ENCODE data around the gene TSPO2. TPM values are rescaled to one million over a fixed set of nuclear protein-coding genes. Genes with fewer than 3 reads are reported as not detected.
"Not testable (repeated sequence)": the region's sequence is repeated elsewhere in the genome, so short reads cannot be mapped to it uniquely, and the experiment has no call there.

Gene TSPO2, protein sequence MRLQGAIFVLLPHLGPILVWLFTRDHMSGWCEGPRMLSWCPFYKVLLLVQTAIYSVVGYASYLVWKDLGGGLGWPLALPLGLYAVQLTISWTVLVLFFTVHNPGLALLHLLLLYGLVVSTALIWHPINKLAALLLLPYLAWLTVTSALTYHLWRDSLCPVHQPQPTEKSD
- 1.0 TPM for total RNA-seq

- DNase-seq (ENCODE audit: low spot score) = no peak
Observed at GRCh38 chr6:41042226-41043055, at the start of gene TSPO2. Gene TSPO2 (plus strand): TSS chr6:41042467. CDS start chr6:41042986, 519 bp downstream.

GRCh38 chr6:40992746-40993145, 49.5 kb upstream of the TSPO2 start:
- DNase-seq (ENCODE audit: low spot score) = no peak

GRCh38 chr6:40996591-40997233, 45.6 kb upstream of the TSPO2 start:
- no peak for DNase-seq (ENCODE audit: low spot score)

GRCh38 chr6:40997234-40997957, 44.9 kb upstream of the TSPO2 start:
- peak; percentile 46 for DNase-seq (ENCODE audit: low spot score)

- DNase-seq (ENCODE audit: low spot score) = no peak
Observed at GRCh38 chr6:40998661-40999060, 43.6 kb upstream of the TSPO2 start.

DNA sequence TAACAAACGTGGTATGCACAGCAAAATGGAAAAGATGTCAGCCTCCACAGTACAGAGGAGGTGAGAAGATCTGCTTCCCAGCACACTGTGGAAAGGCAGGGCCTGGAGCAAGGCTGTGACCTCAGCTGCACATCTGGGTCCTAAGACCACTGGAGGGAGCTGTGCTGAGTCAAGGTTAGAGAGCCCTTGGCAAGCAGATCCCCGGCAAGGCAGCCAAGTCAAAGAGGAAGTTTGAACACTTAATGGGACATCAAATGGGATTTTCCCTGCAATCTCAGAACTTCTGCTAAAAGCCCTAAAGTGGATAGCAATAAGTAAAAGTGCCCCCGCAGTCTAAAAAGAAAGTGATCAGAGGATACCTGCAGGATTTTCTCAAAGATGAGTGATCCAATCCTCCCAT, 42.7 kb upstream of the TSPO2 start:
- peak; percentile 62 for DNase-seq (ENCODE audit: low spot score)

DNA sequence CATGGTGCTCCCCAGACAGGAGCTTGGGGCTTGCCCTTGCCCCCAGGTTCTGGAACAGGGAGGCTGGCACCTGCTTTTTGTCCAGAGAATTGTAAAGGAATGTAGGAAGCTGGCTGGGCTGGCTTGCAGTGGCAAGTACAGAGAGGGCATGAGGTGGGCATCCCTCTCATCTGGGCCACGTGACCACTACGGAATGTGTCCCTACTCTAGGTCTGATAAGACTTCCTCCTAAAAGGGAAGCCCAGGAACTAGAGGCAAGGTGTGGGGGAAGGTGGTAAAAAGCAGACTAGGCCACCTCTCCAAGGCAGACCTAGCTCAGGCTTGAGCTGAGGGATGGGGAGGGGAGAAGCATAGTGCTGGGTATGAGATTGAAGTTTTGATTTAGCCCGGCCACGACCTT, 42.0 kb upstream of the TSPO2 start:
- DNase-seq (ENCODE audit: low spot score) = no peak

DNA sequence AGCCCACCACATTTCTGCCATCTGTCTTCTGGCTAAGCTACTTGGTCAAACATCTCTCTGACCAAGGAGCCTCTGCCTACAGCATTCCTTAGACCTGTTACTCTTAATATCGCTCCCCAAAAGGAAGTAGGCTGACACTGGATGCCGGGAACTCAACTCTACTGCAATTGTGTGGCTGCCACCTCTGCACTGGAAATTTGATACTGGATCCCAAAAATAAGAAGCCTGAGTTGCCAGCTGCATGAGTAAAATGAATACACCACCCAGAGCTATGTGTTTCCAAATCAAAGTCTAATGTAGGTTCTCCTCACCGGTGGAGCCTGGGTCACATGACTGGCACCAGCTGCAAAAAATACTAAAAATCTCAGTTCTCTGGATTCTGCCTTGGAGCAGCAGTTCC, 40.1 kb upstream of the TSPO2 start:
- DNase-seq (ENCODE audit: low spot score) = no peak

DNA sequence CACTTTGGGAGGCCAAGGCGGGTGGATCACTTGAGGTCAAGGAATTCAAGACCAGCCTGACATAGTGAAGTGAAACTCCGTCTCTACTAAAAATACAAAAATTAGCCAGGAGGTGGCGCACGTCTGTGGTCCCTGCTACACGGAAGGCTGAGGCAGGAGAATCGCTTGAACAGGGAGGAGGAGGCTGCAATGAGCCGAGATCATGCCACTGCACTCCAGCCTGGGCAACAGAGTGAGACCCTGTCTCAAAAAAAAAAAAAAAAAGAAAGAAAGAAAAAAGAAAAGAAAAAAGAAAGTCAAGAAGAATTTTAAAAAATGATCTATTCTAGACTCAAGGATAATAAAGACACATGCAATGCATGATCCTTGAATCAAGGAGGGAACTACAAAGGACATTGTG, 36.0 kb upstream of the TSPO2 start:
- peak; percentile 61 for DNase-seq (ENCODE audit: low spot score)

DNA sequence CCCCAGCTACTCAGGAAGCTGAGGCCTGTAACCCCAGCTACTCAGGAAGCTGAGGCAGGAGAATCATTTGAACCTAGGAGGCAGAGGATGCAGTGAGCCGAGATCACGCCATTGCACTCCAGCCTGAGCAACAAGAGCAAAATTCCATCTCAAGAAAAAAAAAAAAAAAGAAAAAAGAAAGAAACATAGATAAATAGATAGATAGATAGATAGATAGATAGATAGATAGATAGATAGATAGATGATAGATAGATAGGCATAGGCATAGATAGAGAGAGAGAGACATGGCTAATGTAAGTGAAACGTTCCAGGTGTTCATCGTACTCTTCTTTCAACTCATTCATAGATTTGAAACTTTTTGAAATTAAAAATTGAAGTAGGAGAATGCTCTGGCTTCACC, 35.3 kb upstream of the TSPO2 start:
- not testable (repeated sequence) for DNase-seq (ENCODE audit: low spot score)

DNA sequence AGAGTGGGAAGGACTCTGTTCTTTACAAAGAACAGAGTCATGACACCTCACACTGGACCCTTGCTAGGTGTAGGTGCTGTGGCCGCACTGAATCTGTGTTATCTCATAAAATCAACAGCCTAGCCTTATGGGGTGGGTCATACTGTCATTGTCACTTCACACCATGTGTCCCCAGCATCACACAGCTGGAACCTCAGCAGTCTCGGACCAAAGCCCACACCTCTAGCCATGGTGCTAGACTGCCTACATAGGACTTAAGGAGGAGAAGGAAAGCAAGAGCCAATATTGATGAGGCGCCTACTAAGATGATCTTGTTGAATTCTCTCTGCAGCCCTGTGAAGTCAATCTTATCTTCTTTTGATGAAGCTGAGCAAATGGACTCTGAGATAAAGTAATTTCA, 34.3 kb upstream of the TSPO2 start:
- DNase-seq (ENCODE audit: low spot score) = no peak

DNA sequence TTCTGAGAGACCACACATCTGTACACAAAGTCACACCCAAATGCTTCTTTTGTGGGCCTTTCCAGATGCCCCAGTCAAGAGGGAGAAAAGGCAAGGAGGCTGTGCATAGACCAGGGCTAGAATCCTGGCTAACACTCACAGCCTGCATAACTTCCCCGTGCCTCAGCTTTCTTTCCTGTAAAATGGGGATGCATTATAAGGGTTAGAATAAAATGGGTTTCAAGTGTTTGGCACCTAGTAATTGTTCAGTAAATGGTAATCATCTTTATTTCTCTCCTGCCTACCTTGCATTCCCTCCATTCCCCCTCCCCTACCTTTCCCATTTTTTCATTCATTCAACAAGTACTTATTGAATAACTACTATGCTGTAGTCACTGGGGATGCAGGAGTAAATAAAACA, 32.6 kb upstream of the TSPO2 start:
- no peak for DNase-seq (ENCODE audit: low spot score)

GRCh38 chr6:41011673-41012072, 30.6 kb upstream of the TSPO2 start:
- no peak for DNase-seq (ENCODE audit: low spot score)

DNA sequence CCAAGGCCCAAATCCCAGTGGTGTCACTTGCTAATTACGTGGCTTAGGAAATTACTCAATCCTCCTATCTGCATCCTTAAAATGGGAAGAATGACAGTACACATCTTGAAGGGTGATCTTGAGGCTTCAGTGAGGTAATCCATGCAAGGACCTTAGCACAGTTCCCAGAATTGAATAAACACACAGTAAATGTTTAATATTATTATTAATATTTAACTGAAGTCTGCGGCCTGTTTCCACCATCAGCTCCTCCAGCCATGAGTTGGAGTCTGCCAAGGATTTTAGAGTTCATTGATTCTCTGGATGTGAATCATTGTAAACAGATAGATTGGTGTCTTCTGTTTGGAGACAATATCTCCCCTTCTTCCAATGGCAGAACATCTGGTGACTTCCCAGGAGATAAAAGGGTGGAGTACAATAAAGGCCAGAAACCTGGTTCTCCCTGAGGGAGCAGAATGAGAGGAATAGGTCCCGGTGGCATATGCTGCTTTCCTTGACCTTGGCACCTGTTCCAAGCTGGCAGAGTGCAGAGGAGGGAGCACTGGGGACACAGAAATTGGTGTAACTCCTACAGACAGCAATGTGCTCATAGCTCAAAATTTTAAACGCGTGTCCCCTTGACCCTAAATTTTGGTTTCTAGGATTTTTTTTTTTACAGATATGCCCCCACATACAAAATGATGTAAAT, 28.7 kb upstream of the TSPO2 start:
- DNase-seq (ENCODE audit: low spot score) = peak; percentile 47

DNA sequence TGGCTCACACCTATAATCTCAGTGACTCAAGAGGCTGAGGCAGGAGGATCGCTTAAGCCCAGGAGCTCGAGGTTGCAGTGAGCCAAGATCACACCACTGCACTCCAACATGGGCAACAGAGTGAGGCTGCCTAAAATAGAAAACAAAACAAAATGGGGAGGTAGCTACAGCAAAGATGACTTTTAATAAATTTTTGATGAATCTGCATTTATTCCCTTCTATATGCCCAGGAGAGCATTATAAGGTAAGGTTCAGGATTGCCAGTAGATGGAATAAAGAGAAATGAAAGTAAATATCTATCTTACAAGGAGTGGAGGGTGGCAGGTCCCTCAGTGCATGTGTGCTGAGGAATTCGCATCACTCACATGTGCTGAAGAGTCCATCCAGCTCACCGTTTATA, 27.5 kb upstream of the TSPO2 start:
- no peak for DNase-seq (ENCODE audit: low spot score)

DNA sequence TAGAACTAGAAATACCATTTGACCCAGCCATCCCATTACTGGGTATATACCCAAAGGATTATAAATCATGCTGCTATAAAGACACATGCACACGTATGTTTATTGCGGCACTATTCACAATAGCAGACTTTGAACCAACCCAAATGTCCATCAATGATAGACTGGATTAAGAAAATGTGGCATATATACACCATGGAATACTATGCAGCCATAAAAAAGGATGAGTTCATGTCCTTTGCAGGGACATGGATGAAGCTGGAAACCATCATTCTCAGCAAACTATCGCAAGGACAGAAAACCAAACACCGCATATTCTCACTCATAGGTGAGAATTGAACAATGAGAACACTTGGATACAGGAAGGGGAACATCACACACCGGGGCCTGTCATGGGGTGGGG, 26.4 kb upstream of the TSPO2 start:
- not testable (repeated sequence) for DNase-seq (ENCODE audit: low spot score)

DNA sequence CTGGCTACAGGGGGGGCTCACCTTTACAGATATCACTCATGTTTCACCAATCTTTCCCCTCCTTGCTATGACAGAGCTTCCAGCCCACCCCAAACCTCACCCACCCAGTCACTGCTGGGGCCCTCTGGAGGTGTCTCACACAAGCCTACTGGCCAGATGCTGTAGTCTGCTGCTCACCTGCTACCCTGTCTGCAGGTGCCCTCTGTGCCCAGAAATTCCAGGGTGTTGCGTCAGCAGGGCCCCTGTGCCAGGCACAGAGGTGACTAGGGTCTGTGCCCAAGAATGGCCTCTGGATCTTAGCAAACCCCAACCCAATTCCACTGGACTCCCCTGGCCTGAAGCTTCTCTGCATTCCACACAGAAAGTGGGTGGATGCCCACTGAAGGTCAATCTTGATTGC, 24.6 kb upstream of the TSPO2 start:
- no peak for DNase-seq (ENCODE audit: low spot score)

- no peak for DNase-seq (ENCODE audit: low spot score)
Observed at GRCh38 chr6:41021832-41022231, 20.4 kb upstream of the TSPO2 start.

GRCh38 chr6:41022294-41022693, 20.0 kb upstream of the TSPO2 start:
- no peak for DNase-seq (ENCODE audit: low spot score)

DNA sequence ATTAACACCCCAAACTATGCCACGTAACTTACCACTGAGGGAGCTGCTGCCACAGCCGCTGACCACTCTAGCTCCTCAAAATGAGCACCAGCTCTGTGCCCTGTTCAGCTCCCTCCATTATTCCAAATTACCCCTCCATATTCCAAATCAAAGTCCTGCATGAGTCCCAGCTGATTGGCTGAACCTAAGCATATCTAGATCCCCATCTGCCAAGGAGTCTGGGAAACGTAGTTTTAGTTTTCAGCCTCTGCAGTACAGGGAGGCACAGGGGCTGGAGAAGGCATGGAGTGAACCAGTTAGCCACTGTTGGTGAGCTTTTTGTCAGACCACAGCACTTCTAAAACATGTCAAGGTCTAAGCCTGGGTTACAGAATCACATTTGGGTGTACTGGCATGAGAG, 19.2 kb upstream of the TSPO2 start:
- DNase-seq (ENCODE audit: low spot score) = no peak

GRCh38 chr6:41025966-41026530, 16.2 kb upstream of the TSPO2 start:
- no peak for DNase-seq (ENCODE audit: low spot score)
